GM19395 (cell line): ENCODE data around the gene PODNL1.

ENCODE experiments used
- ATAC-seq: cut with Tn5 transposase; IDR thresholded peaks from one replicate; pipeline ENCODE4 v1.9.1; 2021; ENCODE audit warnings: mild to moderate bottlenecking, moderate library complexity; ENCODE audit not compliant: unreplicated experiment

PODNL1 gene

GRCh38 chr19:13899912-13900584 is 38.2 kb downstream of the PODNL1 start:
- ATAC-seq, result no peak

GRCh38 chr19:13899393-13899792 is 38.8 kb downstream of the PODNL1 start:
- ATAC-seq, result no peak

GRCh38 chr19:13896227-13896626 is 42.0 kb downstream of the PODNL1 start:
- ATAC-seq, result no peak

GRCh38 chr19:13894552-13894951 is 43.7 kb downstream of the PODNL1 start:
- no peak for ATAC-seq

- ATAC-seq, result no peak
Observed at GRCh38 chr19:13892870-13893269, 45.3 kb downstream of the PODNL1 start.

GRCh38 chr19:13890136-13890535 is 48.1 kb downstream of the PODNL1 start:
- ATAC-seq, result no peak

GRCh38 chr19:13888281-13888680 is 49.9 kb downstream of the PODNL1 start:
- ATAC-seq, result no peak

- ATAC-seq, result no peak
Observed at GRCh38 chr19:13887517-13887916, 50.7 kb downstream of the PODNL1 start.

GRCh38 chr19:13887018-13887436 is 51.2 kb downstream of the PODNL1 start:
- no peak for ATAC-seq

GRCh38 chr19:13885826-13886365 is 52.3 kb downstream of the PODNL1 start:
- no peak for ATAC-seq

- ATAC-seq, result no peak
Observed at GRCh38 chr19:13884726-13885591, 53.3 kb downstream of the PODNL1 start.

GRCh38 chr19:13883516-13884064 is 54.6 kb downstream of the PODNL1 start:
- no peak for ATAC-seq

- no peak for ATAC-seq
Observed at GRCh38 chr19:13882836-13883235, 55.4 kb downstream of the PODNL1 start.

GRCh38 chr19:13882419-13882795 is 55.8 kb downstream of the PODNL1 start:
- ATAC-seq, result no peak

- ATAC-seq, result no peak
Observed at GRCh38 chr19:13881692-13882418, 56.4 kb downstream of the PODNL1 start.

- ATAC-seq, result no peak
Observed at GRCh38 chr19:13881251-13881691, 56.9 kb downstream of the PODNL1 start.
